Hepatic stellate cell (primary cell): Measurements from ENCODE around the gene SUPT6H.
A peak's percentile ranks its signal among the peaks of the same experiment; 100 is the strongest.

ENCODE experiments used
- DNase-seq: peaks from one replicate; pipeline ENCODE4 v3.0.0; 2011; ENCODE audit warnings: low spot score

The SUPT6H gene

DNA sequence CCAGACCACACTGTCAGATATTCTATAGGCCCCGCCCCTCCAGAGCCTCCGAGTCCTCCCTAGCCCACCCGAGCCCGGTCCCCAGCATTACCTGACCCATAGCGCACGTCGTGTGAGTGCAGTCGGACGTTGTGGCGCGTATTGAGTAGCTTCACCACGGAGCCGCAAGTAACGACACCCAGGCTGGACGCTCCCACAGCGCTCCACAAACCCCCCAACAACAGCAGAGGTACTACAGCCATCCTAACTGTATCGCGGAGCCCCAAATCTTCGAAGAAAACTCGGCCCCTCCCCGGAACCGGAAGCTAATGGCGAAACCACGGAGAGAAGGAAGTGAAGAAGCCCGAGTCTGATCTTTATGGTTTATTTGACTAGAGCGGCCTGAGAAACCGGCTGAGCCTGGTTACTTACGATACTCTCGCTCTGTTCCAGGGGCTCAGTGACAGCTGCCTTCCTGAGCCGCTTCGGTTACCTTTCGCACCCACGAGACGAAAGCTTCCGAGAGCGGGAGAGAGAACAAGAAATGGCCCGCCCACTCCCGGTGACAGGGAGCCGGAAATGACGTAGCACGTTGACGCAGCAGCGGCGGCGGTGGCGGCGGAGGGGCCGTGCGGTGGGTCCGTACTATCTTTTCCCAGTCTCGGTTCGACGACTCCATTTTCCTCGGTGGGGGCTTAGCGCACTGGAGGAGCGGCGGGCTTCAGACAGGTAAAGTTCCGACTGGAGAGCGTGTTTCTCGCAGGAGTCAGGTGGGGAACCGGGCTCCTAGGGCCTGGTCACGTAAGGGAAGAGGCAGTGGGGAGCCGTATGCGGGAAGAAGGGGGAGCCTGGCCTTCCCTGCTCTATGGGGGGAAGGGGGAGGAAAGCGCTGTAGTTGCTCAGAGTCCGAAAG lies at the start of gene SUPT6H, which contains the start of gene SDF2:
Gene SUPT6H (plus strand): TSS at position 571 of the 892 bp plus-strand sequence. CDS start 11,197 bp downstream, outside the sequence.
Gene SDF2 (minus strand): TSS at position 272 of the 892 bp plus-strand sequence. CDS start 30 bp downstream, at position 242.
- peak; percentile 95 for DNase-seq

DNA sequence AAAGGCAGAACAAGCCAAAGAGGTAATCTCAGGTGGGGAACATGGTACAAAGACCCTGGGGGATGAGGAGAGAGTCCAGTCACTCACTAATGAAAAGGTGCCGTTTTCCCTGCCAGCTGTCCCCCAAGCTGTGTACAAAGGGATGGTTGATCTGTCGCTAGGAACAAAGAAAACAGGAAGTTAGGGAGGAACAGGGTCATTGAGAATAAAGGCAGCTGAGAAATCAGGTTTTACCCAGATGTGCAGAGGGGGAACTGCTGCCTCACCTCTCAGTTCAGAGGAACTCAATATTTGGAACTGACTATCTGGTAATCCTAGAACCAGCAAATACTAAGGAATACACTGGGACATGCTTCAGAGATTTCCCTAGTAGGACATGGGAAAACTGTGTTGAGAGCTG lies 49.5 kb upstream of the SUPT6H start:
- DNase-seq, result no peak

DNA sequence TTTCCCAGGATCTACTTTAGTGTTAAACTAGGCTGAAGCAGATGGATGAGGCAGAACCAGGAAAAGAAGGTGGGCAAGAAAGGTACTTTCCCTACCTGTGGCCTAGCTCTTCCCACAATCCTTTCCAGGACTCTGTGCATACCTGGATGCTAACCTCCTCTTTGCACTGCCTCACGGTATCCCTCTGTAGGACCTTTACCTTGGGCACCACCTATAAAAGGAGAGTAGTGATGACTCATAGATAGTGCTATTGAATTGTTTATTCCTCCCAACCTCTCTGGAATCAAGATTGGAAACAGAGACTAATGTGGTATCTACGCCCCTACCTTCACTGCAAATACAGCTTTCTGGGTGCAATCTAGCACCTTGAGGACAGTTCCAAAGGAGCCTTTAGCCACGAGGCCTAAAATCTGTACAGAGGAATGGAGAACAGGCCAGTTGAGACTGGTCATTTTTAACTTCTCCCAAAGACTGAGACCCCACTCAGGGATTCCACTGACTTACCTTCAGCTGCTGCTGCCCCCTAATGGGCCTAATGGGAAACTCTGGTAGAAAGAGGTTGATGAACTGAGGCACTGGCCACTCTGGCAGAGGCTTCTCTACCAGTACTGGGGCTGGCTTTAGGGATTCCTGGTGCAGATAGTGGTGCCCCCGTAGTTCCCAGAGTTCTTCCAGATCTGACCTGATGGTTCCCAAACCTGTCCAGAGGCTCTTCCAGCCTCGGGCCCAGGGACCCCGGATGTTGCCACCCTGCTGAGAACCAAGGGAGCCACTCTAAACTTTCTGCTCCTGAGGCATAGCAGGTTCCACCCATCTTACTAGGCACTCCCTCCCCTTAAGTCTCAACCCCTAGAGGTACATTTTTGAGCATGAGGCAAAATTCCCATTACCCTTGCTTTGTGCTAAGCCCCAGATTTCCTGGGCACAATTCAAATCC lies 48.8 kb upstream of the SUPT6H start:
- DNase-seq, result peak; percentile 44

DNA sequence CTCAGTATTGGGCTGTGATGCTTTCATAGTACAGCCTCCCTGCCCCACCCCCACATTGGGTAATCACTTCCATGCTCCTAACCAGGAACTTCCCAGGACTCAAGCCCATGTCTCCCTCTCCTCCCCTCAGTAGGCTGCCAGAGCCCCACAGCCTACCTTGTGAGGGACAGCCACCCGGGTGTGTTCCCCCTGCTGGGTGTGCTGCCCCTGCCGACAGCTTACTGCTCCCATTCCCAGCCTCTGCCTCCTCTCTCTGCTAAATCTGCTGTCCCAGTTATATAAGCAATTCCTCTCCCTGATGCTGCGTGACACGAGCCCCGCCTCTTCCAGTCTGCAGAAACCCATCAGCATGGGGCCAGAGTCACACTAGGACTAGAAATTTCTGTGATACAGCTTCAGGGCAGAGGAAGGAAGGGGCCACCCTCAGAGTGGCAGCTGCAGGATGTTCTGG lies 48.0 kb upstream of the SUPT6H start, which contains the start of gene RSKR:
Gene RSKR (minus strand): TSS at position 255 of the 451 bp plus-strand sequence. CDS start 24 bp downstream, at position 231.
- no peak for DNase-seq

DNA sequence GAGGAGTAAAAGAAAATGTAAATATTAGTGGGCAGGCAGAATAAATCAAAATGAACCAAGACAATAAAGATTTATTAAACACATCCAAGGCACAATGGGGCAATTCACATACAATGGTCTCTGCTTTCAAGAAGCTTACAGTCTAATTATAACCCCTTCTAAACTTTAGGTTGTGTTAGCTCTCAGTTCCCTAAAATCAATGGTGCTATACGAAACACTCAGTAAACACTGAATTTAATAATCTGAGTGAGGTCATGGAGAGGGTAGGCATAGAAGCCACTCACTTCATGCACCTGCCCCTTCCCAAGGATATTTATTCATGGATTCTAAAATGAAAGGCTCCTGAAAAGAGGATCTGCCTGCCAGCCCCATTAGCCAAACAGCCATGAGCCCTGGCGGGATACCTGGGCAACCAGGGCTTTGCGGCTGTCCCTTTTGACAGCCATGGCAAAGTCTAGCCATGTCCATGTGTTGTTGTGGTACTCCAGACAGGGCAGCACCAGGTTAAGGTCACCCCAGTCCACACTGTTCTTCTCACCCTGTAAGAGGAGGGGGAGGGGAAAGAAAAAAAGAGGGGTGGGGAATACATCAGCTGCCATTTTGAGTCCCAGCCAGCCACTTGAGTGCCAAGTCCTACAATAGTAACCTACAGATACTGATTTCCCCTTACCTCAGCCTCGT lies 46.6 kb upstream of the SUPT6H start:
- DNase-seq, result no peak

DNA sequence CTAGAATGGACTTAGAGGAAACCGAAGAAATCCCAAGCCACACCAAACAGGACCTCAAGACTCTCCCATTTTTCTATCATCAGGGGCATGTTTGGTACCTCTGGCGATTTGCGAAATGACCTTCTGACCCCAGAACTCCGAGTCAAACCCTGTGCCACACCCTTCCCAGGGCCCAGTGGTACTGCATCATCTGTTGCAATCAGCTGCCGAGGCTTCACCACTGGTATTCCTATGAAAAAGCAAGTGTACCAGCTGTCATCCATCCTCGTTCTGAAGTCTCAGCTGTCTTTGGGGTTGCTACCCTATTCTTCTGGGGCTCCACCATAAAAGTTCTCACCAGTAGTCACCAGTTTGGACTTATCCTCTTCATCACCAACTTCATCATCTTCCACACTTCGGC lies 45.7 kb upstream of the SUPT6H start:
- no peak for DNase-seq

DNA sequence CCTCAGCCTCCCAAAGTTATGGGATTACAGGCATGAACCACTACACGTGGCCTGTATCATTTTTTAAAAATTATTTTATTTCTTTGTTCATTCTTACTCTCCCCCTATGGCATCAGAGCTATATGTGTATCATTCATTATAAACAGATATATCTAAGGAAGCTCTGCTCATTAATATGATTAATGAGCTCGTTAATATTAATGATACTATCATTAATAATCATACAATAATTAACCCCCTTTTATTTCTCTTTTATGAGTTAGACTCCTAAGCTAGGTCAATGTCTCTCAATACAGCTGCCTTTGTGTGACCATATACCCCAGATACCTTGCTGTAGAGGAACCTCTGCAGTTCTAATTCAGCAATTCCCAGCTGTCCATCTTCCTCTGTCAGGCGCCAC lies 43.5 kb upstream of the SUPT6H start:
- no peak for DNase-seq

DNA sequence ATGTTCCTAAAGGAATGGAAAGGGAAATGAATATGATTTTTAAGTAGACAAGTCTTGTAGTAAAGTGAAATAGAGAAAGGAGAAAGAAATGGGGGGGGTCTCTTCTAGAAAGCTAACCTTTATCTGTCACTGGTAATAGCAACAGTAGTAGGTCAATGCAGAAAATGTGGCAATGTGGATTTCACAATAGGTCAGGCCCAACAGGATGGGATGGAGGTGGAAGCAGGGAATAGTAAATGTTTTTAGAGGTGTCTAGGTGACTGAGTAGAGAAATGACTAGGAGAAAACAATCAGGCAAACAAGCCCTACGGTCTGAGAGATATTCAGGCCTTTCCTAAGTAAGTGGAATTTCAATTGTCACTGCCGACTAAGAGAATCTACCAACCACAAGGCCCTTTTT lies 42.0 kb upstream of the SUPT6H start:
- no peak for DNase-seq

DNA sequence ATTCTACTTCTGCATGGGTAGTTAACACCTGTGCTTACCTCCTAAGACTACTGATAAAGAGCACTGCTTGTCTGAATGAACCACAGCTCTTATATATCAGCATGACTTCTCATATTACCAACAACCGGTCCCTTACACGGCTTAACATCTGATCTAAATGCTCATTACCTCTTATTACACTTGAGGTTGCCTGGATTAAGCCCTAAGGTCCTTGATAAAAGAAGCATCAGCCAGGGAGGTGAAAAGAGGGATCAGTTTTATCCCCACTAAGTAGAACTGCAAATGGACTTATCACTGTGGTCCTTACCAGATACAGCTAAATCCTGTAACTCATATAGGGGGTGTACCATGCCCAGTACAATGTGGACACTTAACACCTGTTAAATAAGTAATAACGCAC lies 39.8 kb upstream of the SUPT6H start:
- no peak for DNase-seq

DNA sequence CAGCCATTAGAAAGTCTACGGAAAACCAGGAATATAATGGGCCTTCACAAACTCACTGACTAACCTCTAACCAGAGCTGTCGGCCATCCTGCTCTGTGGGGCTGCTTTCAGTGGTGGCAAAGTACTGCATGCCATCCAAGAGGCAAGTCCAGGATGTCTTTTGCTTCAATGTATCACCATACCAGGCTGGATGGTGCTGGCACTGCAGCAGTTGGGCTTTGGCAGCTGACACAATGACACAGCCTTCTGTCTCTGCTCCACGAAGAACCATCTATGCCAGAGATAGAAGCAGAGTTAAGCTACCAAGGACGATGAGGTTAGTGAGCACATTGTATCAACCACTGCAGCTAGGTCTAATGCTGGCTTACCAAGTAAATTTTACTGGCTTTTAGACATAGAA lies 38.3 kb upstream of the SUPT6H start:
- no peak for DNase-seq

DNA sequence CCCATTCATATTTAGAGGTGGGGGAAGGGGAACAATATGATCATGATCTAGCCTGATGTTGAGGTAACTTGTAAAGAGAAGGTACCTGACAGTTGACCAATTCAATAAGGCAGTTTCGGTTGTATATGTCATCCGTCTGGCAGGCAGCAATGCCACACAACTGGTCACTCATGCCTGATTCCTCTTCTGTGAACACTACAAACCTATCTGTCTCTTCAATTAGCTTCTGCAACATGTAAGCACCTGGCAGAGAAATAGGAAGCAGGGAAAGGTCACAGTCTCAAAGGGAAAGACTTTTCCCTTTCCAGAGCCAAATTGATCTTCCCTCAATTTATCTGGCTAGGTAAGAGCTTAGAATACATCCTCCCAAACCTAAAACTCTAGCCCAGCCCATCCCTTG lies 37.9 kb upstream of the SUPT6H start:
- DNase-seq, result no peak

DNA sequence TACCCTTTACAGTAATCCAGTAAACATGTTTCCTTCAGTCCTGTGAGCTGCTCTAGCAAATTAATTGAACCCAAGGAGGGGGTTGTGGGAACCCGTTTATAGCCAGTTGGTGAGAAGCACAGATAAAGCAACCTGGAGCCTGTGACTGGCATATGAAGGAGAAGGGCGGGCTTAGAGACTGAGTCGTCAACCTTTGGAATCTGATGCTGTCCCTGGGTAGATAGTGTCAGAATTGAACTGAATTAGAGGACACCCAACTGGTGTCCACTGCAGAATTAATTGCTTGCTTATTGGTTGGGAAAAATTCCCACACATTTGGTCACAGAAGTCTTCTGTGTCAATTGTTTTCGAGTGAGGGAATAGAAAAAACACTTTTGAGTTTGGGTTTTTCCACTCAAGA lies 35.2 kb upstream of the SUPT6H start:
- DNase-seq, result no peak

DNA sequence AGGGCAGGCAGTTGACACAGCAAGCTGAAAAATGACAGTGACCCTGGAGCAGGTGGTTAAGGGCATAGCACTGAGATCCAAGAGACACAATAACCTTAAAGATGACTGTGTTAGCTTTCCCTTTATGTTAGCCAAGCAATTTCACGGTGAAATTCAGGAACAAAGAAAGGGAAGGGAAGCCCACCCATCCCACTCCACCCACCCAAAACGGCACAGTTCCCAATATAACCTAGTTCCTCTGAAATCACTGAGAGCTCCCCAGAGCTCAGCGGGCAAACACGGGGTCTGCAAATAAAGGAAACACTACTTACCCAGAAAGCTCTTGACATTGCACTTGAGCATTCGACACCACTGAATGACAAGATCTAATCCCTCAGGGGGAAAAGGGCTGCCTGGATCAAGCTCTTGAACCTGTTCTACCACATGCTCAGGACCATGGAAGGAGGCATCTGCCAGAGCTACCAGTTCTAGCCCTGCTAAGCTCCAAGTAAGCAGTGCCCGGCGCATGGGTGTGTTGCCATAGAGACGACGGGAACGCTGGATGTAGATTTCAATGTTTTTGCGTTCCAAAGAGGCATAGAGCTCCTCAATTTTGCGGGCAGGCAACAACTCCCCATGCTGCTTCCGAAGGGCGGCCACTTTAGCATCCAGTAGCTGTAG lies 27.7 kb upstream of the SUPT6H start:
- no peak for DNase-seq

DNA sequence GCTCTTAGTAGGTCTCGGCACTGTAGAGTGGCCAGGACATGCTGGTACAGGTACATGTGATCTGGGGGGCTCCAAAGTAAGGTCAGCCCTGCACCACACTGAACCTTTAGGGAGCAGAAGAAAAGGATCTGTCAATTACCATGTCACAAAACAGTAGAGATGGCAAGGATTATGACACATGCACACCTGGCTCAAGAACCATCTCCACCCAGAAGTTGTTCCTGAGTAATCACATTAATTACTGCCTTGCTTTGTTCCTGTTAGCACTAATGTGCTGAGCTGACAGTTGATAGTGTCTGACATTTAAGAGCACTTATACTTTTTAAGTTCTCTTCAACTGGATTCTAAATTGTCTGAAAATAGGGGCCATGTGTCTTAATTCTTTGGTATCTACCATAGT lies 26.5 kb upstream of the SUPT6H start:
- no peak for DNase-seq

DNA sequence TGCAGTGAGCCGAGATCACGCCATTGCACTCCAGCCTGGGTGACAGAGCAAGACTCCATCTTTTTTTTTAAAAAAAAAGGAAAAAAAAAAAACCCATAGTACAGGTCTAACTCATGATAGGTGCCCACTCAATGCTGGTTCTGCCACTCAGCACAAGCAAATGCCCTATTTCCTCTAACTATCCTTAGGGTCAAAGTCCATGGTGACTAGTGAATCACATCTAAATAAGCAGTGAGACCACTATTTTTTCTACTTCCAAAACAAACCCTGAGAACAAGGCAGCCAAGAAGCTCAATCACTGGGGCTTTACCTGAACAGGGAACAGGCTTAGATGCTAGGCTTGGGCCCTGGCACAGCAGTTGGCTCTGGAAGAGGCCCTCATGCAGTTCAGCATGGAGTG lies 20.4 kb upstream of the SUPT6H start:
- DNase-seq, result no peak

DNA sequence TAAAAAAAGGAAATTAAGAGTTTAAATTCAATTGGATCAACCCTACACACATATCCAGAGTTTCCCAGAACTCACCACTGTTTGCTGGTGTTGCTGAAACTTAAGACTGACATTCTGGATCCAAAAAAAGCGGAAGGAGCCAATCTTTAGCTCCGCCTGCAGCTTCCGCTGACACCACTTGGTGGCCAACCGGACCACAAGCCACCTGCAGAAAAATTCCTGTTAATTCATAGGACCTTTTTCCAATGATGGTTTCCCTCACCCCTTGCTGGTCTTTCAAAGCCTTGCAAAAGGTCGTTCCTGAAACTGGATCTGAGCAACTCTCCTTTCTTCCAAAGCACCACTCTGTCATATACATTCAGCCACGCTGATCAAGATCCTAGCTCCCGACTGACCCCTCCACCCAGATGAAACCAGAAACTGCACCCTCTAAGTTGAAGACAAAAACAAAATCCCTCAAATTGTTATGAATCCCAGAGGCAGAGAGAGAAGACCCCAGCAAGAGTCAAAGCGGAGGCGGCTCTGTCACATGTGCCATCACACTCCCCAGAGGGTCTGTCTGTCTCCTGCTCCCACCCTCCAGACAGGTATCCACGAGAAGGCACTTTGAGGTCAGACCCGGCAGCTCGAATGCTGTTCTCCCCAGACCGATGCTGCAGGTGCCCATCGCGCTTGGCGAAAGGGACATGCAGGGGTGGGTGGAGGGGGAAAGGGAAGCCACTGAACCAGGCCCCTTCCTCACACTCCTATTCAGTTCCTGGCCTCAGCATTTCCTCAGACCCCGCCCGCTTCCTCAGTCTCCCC lies 17.8 kb upstream of the SUPT6H start:
- DNase-seq, result peak; percentile 74

DNA sequence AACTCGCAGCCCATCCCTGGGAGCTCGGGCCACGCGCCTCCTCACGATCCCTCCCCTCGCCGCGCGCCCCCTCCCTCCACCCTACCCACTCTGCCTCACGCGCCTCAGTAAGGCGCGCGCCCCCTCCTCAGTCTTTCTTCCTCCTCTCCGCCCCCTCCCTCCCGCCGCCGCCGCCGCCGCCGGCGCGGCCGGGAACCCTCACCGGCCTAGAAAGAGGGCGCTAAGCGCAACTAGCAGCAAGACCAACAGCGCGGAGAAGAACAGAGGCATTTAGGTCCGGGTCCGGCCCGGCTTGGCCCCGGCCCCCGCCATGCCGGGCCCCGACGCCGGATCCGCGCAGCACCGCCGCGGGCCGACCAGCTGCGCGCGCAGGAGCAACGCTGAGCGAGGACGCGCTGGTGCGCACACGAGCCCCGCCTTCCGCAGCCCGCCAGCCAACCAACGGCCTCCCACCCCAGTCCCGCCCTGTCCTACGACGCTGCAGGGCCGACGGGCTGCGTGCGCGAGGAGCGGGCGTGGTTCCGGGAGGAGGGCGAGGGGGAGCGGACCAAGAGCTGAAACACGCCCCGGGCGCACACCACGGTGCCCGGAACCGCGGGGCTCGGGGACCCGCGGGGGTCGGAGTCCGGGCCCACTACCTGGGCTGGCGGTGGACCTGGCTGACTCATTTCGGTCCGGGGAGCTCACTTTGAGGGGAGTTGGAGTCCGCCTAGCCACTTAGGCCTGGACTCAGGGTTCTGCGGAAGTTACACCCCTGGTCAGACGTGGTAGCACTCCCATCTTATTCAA lies 17.0 kb upstream of the SUPT6H start, which contains the start of gene BLTP2:
Gene BLTP2 (minus strand): TSS at position 372 of the 789 bp plus-strand sequence. CDS start 102 bp downstream, at position 270.
- DNase-seq, result peak; percentile 98

DNA sequence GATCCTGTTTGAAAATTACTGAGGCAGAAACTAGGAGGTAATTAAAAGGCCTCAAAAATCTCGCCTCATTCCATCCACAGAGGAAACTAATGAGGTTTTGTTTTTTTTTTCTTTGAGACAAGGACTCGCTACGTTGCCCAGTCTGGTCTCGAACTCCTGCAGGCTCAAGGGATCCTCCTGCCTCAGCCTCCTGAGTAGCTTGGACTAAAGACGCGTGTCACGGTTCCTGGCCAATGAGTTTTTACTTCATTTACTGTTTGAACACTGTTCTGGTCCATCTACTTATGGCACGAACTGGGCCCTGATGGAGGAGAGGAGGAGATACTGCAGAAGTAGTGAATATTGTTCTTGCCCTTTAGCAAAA lies 16.4 kb upstream of the SUPT6H start:
- DNase-seq, result no peak

DNA sequence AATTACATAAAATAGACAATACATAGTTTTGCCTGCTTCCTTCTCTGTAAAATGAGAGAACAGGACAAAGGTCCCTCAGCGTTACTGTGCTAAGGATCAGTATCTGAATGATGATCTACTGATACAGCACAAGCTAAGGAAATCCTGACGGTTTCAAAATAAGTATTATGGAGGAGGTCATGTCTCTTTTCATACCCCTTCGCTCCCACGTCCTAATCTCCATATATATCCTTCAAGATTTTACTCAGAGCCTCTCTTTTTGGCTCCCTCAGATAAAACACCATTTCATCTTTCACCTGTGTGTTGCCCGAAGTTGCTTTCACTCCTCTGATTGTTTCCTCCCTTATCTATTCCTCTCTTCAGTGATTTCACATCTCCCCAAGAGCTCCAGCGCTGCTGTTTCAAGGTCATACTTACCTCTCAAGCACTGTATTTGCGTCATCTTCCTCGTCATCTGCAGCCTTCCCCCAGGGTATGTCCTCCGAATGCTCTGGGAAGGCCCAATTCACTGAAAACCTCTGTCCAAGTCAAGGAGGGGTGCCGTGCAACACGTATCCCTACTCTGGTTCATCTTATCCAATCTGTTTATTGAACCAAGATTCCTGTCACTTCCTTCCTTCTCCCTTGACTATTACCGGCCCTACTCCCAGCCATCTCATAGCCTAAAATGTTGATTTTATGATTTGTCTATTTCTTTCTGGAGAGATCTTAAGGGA lies 15.8 kb upstream of the SUPT6H start:
- DNase-seq, result no peak
